Small intestine (tissue), 7 donors: Measurements from ENCODE around the gene TJAP1. TPM values are rescaled to one million over a fixed set of nuclear protein-coding genes. Genes with fewer than 3 reads are reported as not detected.

ENCODE experiments used
- DNase-seq, 2 donors: peaks; one replicate each; pipeline versions ENCODE4 v3.0.0 to v3.0.0-alpha.2; 2013
- FAIRE-seq: peaks from 2 replicates; lab custom pipeline; 2012; peaks lifted over from hg19 to GRCh38; lab: Jason Lieb, UNC
- H3K27ac ChIP-seq, 3 donors: one replicate each; pipeline ENCODE4 v1.5.1; 2013; ENCODE audit warnings: low read length in 2 of 3, mild to moderate bottlenecking in 2 of 3, control low read depth in 1 of 3, inconsistent platforms in 1 of 3, low read depth in 1 of 3, moderate library complexity in 1 of 3
- H3K27me3 ChIP-seq, 3 donors: one replicate each; pipeline ENCODE4 v1.6.1; 2013; ENCODE audit warnings: low read length in 3 of 3, inconsistent platforms in 1 of 3; ENCODE audit not compliant: control insufficient read depth in 3 of 3, insufficient read depth in 3 of 3
- H3K36me3 ChIP-seq, 3 donors: one replicate each; pipeline ENCODE4 v1.6.1; 2013; ENCODE audit warnings: low read length in 3 of 3, inconsistent platforms in 1 of 3, low read depth in 1 of 3, mild to moderate bottlenecking in 1 of 3, moderate library complexity in 1 of 3; ENCODE audit not compliant: control insufficient read depth in 3 of 3, insufficient read depth in 2 of 3
- H3K4me1 ChIP-seq, 3 donors: one replicate each; pipeline ENCODE4 v1.6.1; 2013; ENCODE audit warnings: low read length in 2 of 3, inconsistent platforms in 1 of 3, low read depth in 1 of 3, mild to moderate bottlenecking in 1 of 3, moderate library complexity in 1 of 3; ENCODE audit not compliant: control insufficient read depth in 3 of 3, insufficient read depth in 2 of 3
- H3K4me3 ChIP-seq, 3 donors: one replicate each; pipeline ENCODE4 v1.5.1; 2013; ENCODE audit warnings: low read length in 3 of 3, control low read depth in 1 of 3, inconsistent platforms in 1 of 3, low read depth in 1 of 3, mild to moderate bottlenecking in 1 of 3, moderate library complexity in 1 of 3
- H3K9me3 ChIP-seq, 2 donors: one replicate each; pipeline ENCODE4 v1.6.1; 2013; ENCODE audit warnings: low read depth in 1 of 2, low read length in 1 of 2; ENCODE audit not compliant: control insufficient read depth in 2 of 2, insufficient read depth in 1 of 2
- WGBS, 3 donors: extraction: QIAGEN DNeasy Blood & Tissue Kit; methylation state at CpG; one replicate each; pipeline ENCODE4 v1.1.7; 2013; 5-methylcytosine and 5-hydroxymethylcytosine counted together
- polyA plus RNA-seq, 4 donors: library from polyadenylated mRNA; stranded (reverse) in 3 of 4; unstranded in 1 of 4; fragments of 200-250 nt in 3 of 4; fragments of 120-200 nt in 1 of 4; gene quantifications; one replicate each; pipeline versions ENCODE4 v1.2.1 to v1.2.3, GENCODE V29; 2013
- donor health status: healthy with polysubstance abuse.
- donor health status: control.
- donor health status: control.
- donor health status: Bipolar disorder and iron deficiency.
- donor health status: healthy.

TJAP1 gene
- polyA plus RNA-seq, 4 donors, result 17.2 to 34.5 (median 29.8) TPM

DNA sequence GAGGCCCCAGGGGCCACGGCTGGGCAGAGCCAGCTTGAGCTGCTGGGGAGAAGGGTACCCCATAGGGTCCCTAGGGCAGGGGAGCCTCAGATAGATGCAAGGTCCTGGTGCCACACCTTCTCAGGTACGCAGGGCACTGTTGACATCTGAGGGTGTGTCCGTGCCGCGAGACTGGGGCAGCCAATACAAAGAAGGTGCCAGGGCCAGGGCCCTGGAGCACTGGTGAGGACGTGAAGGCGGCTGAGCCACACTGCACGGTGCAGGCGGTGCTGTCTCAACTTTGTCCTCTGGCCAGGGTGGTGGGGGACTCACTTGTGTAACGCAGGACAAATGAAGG lies 33.4 kb downstream of the TJAP1 start:
- H3K4me3 ChIP-seq, result peak overlapping the region in 2 of 3 donors; percentile 41 to 67
- peaks cover 0 to 16% (median 0%) of the 10 kb centered on the region in 3 donors for H3K27me3 ChIP-seq
- H3K4me1 ChIP-seq, result peaks cover 2 to 35% (median 4%) of the 10 kb centered on the region in 3 donors
- peaks cover 10 to 51% (median 15%) of the 10 kb centered on the region in 3 donors for H3K36me3 ChIP-seq
- H3K9me3 ChIP-seq, result no peaks in the 10 kb centered on the region
- DNase-seq (peak; percentile 67 to 88), FAIRE-seq (no peak)
- 25 to 59% (median 40%) methylated on average over 10 of the region's 10 CpGs for WGBS, 3 donors
- H3K27ac ChIP-seq, result peak overlapping the region; percentile 49 to 82 (median 78)

DNA sequence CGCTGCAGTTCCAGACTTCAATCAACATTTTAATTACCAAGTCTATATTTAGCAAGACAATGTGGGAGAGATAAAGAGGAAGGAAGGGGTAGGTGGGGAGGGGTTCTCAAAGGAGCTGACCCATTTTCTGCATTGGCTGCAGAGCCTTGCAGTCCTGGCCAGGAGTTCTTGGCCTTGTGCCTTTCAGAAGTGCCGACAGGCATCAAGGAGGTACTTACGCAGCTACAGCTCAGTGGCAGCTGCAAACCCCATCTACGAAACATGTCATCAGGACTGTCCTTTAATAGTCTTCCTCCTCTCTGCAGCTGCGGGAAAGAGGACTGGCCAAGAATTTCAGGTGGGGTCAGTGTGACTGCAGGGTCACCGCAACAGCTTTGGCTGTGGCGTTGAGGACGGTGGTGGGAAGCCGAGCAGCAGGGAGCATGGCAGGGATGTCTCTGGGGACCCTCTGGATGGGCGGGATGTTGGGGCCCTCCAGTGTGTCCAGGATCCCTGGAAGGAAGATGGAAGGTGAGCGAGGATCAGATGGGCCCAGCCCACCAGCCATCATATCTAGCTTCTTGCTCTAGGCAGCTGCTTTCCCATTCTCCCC lies 34.5 kb downstream of the TJAP1 start:
- no peaks in the 10 kb centered on the region for H3K9me3 ChIP-seq
- peaks cover 0 to 16% (median 0%) of the 10 kb centered on the region in 3 donors for H3K27me3 ChIP-seq
- H3K4me1 ChIP-seq, result peaks cover 4 to 37% (median 4%) of the 10 kb centered on the region in 3 donors
- 87 to 97% (median 94%) methylated on average over 11 of the region's 11 CpGs for WGBS, 3 donors
- no peak overlapping the region for H3K27ac ChIP-seq
- H3K4me3 ChIP-seq, result no peak overlapping the region
- DNase-seq, result no peak
- H3K36me3 ChIP-seq, result peaks cover 10 to 43% (median 15%) of the 10 kb centered on the region in 3 donors
- no peak for FAIRE-seq

DNA sequence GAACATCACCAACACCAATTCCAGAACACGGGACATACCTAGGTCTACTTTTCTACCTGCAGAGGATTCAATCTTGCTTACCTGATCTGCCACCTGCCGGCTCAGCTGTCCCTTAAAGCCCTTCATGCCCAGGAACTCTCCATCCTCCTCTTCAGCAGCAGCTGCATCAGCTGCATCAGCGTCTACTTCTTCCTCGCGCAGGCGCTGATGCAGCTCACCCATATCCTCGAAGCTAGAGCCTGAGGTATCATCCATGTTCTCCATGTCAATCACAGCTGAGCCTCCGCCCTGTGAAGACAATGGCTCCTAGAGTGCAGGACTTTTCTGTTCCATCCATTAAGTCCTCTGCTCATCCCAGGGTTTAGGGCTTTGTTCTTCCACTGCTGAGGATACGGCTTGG lies 38.4 kb downstream of the TJAP1 start:
- H3K4me3 ChIP-seq, result peak overlapping the region; percentile 57 to 99 (median 92)
- no peak for DNase-seq
- no peaks in the 10 kb centered on the region for H3K9me3 ChIP-seq
- H3K27ac ChIP-seq, result peak overlapping the region in 1 of 3 donors; percentile 83
- H3K27me3 ChIP-seq, result no peaks in the 10 kb centered on the region
- H3K36me3 ChIP-seq, result peaks cover 10 to 57% (median 26%) of the 10 kb centered on the region in 3 donors
- no peak for FAIRE-seq
- WGBS, 3 donors, result 51 to 74% (median 64%) methylated on average over 9 of the region's 9 CpGs
- H3K4me1 ChIP-seq, result peaks cover 1 to 20% (median 8%) of the 10 kb centered on the region in 3 donors

DNA sequence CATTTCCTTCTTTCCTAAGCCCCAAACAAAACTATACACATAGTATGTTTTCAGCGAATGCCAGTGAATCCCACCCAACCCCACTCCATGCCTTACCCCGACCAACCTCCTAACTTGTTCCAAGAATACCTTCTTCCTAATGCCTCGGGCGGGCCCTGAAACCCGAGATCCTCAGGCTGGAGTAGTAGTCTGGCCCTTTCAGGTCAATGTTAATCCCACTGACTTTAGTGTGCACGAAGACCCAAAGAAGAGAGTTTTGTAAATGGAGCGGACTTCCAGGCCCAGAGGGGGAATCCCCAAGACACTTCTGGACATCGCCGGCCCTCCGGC lies 39.0 kb downstream of the TJAP1 start:
- Histone ChIP-seq H3K27me3 (no peaks in the 10 kb centered on the region), H3K9me3 (no peaks in the 10 kb centered on the region), H3K4me3 (peak overlapping the region; percentile 57 to 99 (median 92)), H3K4me1 (peaks cover 0 to 19% (median 8%) of the 10 kb centered on the region in 3 donors), H3K36me3 (peaks cover 14 to 58% (median 28%) of the 10 kb centered on the region in 3 donors), H3K27ac (peak overlapping the region in 2 of 3 donors; percentile 83 to 89)
- WGBS, 3 donors, result 0 to 1% (median 1%) methylated on average over 10 of the region's 10 CpGs
- FAIRE-seq, result no peak
- DNase-seq, result no peak

DNA sequence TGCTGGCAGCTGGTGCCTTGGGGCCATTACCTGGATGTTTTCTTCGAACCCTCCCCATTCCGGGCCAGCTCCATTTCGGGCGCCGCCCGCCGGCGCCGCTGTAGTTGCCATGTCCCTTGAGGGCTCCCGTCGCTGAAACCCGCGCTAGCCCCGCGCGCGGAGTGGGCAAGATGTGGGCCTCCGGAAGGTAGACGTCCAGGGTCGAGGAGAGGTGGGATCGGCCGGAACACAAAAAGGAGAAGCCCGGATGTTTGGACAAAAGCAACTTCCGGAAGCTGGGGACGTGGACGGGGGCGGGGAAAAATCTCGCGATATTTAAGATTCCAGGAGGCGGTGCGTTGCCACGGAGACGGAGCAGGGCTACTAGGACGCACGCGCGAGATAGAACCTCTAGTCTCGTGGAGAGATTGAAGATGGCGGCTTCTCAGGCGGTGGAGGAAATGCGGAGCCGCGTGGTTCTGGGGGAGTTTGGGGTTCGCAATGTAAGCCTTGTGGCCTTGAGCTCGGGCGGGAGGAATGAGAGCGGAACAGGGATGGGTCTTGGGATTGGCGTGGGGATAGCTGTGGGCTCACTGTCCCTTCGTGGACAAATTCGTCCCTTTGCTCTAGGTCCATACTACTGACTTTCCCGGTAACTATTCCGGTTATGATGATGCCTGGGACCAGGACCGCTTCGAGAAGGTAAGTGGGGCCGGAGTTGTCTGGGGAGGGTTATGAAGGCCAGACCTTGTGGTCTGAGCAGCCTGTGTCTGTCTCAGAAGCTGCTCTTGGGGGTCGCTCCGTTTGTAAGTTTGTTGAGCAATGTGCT lies 39.5 kb downstream of the TJAP1 start, which contains the start of the genes POLR1C and YIPF3:
TSS of gene POLR1C (plus strand) at position 393 of the 808 bp plus-strand sequence. CDS start at position 414, 21 bp downstream.
TSS of gene YIPF3 (minus strand) at position 230 of the 808 bp plus-strand sequence. CDS start at position 111, 119 bp downstream.
- DNase-seq (peak; percentile 98 to 99), FAIRE-seq (no peak)
- Histone ChIP-seq H3K4me3 (peak within 1 kb of the TSS; percentile 57 to 99 (median 92)), H3K27ac (peak within 1 kb of the TSS in 2 of 3 donors; percentile 83 to 89), H3K4me1 (peaks cover 0 to 19% (median 8%) of the 10 kb centered on the region in 3 donors), H3K9me3 (no peaks in the 10 kb centered on the region), H3K36me3 (peaks cover 15 to 58% (median 29%) of the 10 kb centered on the region in 3 donors), H3K27me3 (no peaks in the 10 kb centered on the region)
- WGBS, 3 donors, result 0% methylated on average over 57 of the region's 57 CpGs

DNA sequence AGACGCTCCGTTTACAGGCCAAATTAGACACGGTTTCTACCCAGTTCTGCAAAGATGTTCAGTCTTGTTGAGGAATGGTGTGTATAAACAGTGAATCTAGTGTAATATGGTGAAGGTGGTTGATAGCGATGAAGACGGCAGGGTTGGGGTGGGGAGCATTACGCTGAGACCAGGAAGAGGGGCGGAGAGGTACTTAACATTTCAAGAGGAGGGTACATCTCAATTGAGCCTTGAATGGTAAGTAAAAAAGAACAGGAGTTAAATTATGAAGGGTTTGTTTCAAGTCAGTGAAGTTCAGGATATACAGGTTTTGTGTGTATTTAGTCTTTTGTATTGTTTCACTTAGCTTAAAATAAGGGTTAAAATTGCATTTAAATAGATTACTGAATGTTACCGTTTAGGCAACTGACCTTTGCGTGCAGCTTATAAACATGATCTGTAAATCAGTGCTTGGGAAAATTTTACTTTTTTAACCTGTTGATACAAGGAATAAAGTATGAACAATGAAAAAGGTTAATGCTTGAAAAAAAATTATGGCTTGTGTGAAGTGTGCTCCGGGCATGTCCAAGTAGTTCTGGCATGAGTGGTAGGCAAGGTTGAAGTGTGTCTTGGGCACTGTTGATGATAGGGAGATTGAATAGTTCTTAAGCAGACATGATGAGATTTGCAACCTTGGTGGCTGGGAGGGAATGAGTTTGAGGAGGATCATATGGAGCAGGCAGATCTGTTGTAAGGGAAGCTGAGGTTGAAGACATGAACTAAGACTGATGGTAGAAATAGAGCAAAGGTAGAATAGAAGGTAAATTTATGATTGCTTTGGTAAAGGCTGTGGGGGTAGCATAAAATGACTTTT lies 40.4 kb downstream of the TJAP1 start:
- H3K36me3 ChIP-seq, result peaks cover 14 to 56% (median 25%) of the 10 kb centered on the region in 3 donors
- no peaks in the 10 kb centered on the region for H3K27me3 ChIP-seq
- peak overlapping the region; percentile 57 to 99 (median 64) for H3K4me3 ChIP-seq
- peaks cover 0 to 19% (median 8%) of the 10 kb centered on the region in 3 donors for H3K4me1 ChIP-seq
- H3K27ac ChIP-seq, result peak overlapping the region in 1 of 3 donors; percentile 8
- DNase-seq (no peak), FAIRE-seq (no peak)
- H3K9me3 ChIP-seq, result no peaks in the 10 kb centered on the region
- WGBS, 3 donors, result 1 to 3% (median 3%) methylated on average over 10 of the region's 10 CpGs

DNA sequence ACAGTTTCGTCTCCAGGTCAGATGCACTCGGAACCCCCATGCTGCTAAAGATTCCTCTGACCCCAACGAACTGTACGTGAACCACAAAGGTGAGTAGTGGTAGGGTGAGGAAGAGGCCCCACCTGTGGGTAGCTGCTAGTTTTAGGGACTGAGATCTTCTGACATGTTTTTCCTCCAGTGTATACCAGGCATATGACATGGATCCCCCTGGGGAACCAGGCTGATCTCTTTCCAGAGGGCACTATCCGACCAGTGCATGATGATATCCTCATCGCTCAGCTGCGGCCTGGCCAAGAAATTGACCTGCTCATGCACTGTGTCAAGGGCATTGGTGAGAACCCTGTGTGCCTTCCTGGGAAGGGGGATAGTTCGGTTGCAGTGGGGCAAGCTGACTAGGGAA lies 42.7 kb downstream of the TJAP1 start:
- peaks cover 16 to 63% (median 30%) of the 10 kb centered on the region in 3 donors for H3K36me3 ChIP-seq

More for the DNA sequence above, 42.7 kb downstream of the TJAP1 start:
- no peaks in the 10 kb centered on the region for H3K27me3 ChIP-seq
- peaks cover 0 to 18% (median 8%) of the 10 kb centered on the region in 3 donors for H3K4me1 ChIP-seq
- no peak overlapping the region for H3K4me3 ChIP-seq
- FAIRE-seq, result no peak
- DNase-seq, result no peak
- H3K9me3 ChIP-seq, result no peaks in the 10 kb centered on the region
- WGBS, 3 donors, result 91 to 94% (median 93%) methylated on average over 8 of the region's 8 CpGs
- no peak overlapping the region for H3K27ac ChIP-seq
